Measurements from ENCODE around the gene BCR. TPM values are rescaled to one million over a fixed set of nuclear protein-coding genes. Genes with fewer than 3 reads are reported as not detected.

BCR gene
- total RNA-seq, 2 experiments from 2014 or later, result 30.4 to 32.0 TPM

DNA sequence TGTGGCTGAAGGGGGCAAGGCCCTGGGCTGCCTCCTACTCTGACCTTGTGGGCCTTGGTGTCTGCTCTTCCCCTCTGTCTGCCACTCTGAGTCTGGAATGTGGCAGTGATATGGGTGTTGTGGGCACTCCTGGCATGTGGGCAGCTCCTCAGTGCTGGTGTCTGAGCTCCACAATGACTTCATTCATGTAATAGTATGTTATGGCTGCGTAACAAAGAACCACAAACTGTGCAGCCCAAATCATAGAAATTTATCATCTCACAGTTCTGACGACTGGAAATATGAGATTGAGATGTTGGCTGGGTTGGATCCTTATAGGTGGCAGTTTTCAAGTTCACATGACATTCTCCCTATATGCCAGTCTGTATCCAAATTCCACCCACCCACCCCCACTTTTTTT, 59.1 kb downstream of the BCR start:
- Mint-ChIP-seq H3K4me1 (ENCODE audit: low read depth) (peaks cover 87% of the 10 kb centered on the region), H3K4me3 (no peak overlapping the region), H3K9me3 (no peaks in the 10 kb centered on the region), H3K27ac (no peak overlapping the region), H3K27me3 (no peaks in the 10 kb centered on the region), H3K36me3 (ENCODE audit: low read depth) (peaks cover 27% of the 10 kb centered on the region)
- DNase-seq (no peak), ATAC-seq (no peak)
- ChIA-PET POLR2A (no interaction called here), CTCF (interaction anchor here (0.7 to 0.9 kb wide), 2 partner anchors 42 to 65 kb away, joined by 3 read pairs; no protein-coding TSS in a partner anchor)
- intact Hi-C loops (cut with micrococcal nuclease), result loop anchor here (5.0 kb wide), 1 partner anchor 57 kb away; the partner anchor contains the start of gene BCR
- TF ChIP-seq, protein P1, sequence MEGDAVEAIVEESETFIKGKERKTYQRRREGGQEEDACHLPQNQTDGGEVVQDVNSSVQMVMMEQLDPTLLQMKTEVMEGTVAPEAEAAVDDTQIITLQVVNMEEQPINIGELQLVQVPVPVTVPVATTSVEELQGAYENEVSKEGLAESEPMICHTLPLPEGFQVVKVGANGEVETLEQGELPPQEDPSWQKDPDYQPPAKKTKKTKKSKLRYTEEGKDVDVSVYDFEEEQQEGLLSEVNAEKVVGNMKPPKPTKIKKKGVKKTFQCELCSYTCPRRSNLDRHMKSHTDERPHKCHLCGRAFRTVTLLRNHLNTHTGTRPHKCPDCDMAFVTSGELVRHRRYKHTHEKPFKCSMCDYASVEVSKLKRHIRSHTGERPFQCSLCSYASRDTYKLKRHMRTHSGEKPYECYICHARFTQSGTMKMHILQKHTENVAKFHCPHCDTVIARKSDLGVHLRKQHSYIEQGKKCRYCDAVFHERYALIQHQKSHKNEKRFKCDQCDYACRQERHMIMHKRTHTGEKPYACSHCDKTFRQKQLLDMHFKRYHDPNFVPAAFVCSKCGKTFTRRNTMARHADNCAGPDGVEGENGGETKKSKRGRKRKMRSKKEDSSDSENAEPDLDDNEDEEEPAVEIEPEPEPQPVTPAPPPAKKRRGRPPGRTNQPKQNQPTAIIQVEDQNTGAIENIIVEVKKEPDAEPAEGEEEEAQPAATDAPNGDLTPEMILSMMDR (IDR thresholded peaks at IDR 0.05), result no peak

DNA sequence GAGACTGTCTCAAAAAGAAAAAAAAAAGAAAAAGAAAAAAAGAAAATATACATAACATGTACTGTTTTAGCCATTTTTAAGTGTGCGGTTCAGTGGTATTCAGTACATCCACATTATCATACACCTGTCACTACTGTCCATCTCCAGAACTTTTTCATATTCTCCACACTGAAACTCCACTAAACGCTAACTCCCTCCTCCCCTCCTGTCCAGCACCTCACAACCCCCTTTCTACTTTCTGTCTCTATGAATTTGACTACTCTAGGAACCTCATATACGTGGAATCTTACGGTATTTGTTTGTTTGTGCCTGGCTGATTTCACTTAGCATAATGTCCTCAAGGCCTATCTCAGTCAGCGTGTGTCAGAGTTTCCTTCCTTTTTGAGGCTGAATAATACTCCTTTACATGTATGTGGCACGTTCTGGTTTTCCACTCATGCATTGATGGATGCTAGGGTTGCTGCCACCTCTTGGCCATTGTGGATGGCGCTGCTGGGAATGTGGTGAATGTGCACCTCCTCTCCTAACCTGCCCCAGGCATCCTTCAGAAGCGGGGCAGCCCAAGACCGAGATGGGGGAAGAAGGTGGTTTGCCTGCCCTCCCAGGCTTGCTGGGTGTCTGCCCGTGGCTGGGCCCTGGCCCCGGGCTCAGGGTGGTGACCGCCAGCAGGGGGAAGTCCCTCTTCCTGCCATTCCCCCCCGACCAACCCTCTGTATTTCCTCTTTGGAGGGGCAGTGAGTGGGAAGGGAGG, 60.5 kb downstream of the BCR start:
- H3K27ac Mint-ChIP-seq, result peak overlapping the region; percentile 53
- H3K27me3 Mint-ChIP-seq, result no peaks in the 10 kb centered on the region
- peak; percentile 10 for ATAC-seq
- peaks cover 90% of the 10 kb centered on the region for H3K4me1 Mint-ChIP-seq (ENCODE audit: low read depth)
- POLR2A ChIA-PET, result no interaction called here
- no peak overlapping the region for H3K4me3 Mint-ChIP-seq
- peaks cover 18% of the 10 kb centered on the region for H3K36me3 Mint-ChIP-seq (ENCODE audit: low read depth)
- DNase-seq, result peak; percentile 56
- CTCF ChIA-PET, result interaction anchor here (2.7 kb wide), 1 partner anchor 11 kb away, joined by 9 read pairs; no protein-coding TSS in a partner anchor
- intact Hi-C loops (cut with micrococcal nuclease), result no loop called here
- no peaks in the 10 kb centered on the region for H3K9me3 Mint-ChIP-seq
- TF ChIP-seq, protein P1 (IDR thresholded peaks at IDR 0.05), result no peak

DNA sequence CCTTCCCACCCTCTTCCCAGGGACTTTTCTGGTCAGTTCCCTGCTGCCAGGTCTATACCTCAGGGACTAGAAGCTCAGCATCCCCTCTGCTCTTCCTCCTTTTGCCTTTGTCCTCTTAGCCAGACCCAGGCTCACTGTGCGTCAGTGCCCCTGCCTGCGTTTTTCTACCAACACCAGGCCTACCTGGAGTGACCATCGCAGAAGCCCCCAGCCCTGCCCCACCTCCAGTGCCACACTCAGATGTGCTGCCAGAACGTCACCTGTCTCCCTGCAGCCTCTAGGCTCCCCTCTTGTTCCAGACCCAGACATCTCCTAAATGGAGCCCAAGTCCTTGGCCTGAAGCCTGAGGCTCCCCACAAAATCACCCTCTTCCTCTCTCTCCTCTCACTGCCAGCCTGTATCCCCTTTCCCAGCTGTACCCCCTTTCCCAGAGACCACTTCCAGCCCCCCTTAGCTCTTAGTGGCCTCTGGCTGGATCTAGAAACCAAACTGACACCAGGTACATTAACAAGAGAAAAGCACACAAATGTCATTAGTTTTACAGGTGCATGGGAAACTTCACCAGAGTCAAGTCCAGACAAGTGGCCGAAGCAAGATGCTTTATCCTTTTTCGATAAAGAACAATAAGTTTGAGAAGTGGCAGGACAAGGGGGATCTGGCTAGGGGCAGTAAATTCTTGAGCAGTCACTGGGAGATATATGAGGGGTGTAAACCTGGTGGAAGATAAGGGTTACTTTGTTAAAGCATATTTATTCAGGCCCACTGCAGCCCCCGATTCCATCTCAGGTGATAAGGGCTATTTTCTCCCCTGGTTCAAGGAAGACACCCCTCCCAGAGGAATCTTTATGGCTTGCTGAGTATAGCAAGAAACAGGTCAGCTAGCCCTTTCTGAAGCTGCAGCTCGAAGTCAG, 61.5 kb downstream of the BCR start:
- POLR2A ChIA-PET, result interaction anchor here (1.0 to 2.1 kb wide), 3 partner anchors 10 to 59 kb away, joined by 4 to 12 read pairs (median 8); no protein-coding TSS in a partner anchor
- Mint-ChIP-seq H3K4me1 (ENCODE audit: low read depth) (peaks cover 89% of the 10 kb centered on the region), H3K36me3 (ENCODE audit: low read depth) (peaks cover 16% of the 10 kb centered on the region), H3K27me3 (no peaks in the 10 kb centered on the region), H3K27ac (peak overlapping the region; percentile 65), H3K9me3 (no peaks in the 10 kb centered on the region), H3K4me3 (no peak overlapping the region)
- TF ChIP-seq, protein P1 (IDR thresholded peaks at IDR 0.05), result no peak
- CTCF ChIA-PET, result interaction anchor here (0.7 to 2.8 kb wide), 6 partner anchors 10 to 65 kb away, joined by 3 to 22 read pairs (median 8); no protein-coding TSS in a partner anchor
- intact Hi-C loops (cut with micrococcal nuclease), result no loop called here
- no peak for ATAC-seq
- no peak for DNase-seq

- CTCF ChIA-PET, result interaction anchor here (0.7 to 2.8 kb wide), 9 partner anchors 9 to 66 kb away, joined by 3 to 22 read pairs (median 6); no protein-coding TSS in a partner anchor
- DNase-seq (peak; percentile 24), ATAC-seq (no peak)
- Mint-ChIP-seq H3K27me3 (no peaks in the 10 kb centered on the region), H3K4me3 (peak overlapping the region; percentile 65), H3K4me1 (ENCODE audit: low read depth) (peaks cover 85% of the 10 kb centered on the region), H3K36me3 (ENCODE audit: low read depth) (peaks cover 15% of the 10 kb centered on the region), H3K27ac (peak overlapping the region; percentile 81), H3K9me3 (no peaks in the 10 kb centered on the region)
- TF ChIP-seq, protein P1 (IDR thresholded peaks at IDR 0.05), result no peak
- POLR2A ChIA-PET, result interaction anchor here (0.9 to 2.1 kb wide), 8 partner anchors 8 to 60 kb away, joined by 3 to 12 read pairs (median 4); no protein-coding TSS in a partner anchor
- intact Hi-C loops (cut with micrococcal nuclease), result no loop called here
Measured at GRCh38 chr22:23242473-23243001, 62.2 kb downstream of the BCR start.

All from activated CD8-positive, alpha-beta T cell treated with anti-CD3 and anti-CD28 coated beads for 36 hours (primary cell).